Glutamatergic neuron (in vitro differentiated cells): ENCODE data around the gene KIF21B. TPM values are rescaled to one million over a fixed set of nuclear protein-coding genes. Genes with fewer than 3 reads are reported as not detected.
"Not testable (repeated sequence)": the region's sequence is repeated elsewhere in the genome, so short reads cannot be mapped to it uniquely, and the experiment has no call there.

Experiments
- DNase-seq: peaks from one replicate; pipeline ENCODE4 v3.0.0; 2022
- H3K27ac Mint-ChIP-seq: one replicate; pipeline ENCODE4 v1.8.0; 2020; ENCODE audit warnings: mild to moderate bottlenecking, mixed read lengths, inconsistent platforms; ENCODE audit not compliant: unreplicated experiment
- H3K27me3 Mint-ChIP-seq: one replicate; pipeline ENCODE4 v1.8.0; 2020; ENCODE audit warnings: mild to moderate bottlenecking, moderate library complexity, mixed read lengths, inconsistent platforms; ENCODE audit not compliant: unreplicated experiment
- H3K36me3 Mint-ChIP-seq: one replicate; pipeline ENCODE4 v1.8.0; 2020; ENCODE audit warnings: mild to moderate bottlenecking, mixed read lengths, inconsistent platforms; ENCODE audit not compliant: unreplicated experiment
- H3K4me1 Mint-ChIP-seq: one replicate; pipeline ENCODE4 v1.8.0; 2020; ENCODE audit warnings: mild to moderate bottlenecking, low read depth, mixed read lengths, inconsistent platforms; ENCODE audit not compliant: unreplicated experiment
- H3K4me3 Mint-ChIP-seq: one replicate; pipeline ENCODE4 v1.8.0; 2020; ENCODE audit warnings: mild to moderate bottlenecking, mixed read lengths, inconsistent platforms; ENCODE audit not compliant: unreplicated experiment
- H3K9me3 Mint-ChIP-seq: one replicate; pipeline ENCODE4 v1.8.0; 2020; ENCODE audit warnings: mild to moderate bottlenecking, moderate library complexity, mixed read lengths, inconsistent platforms; ENCODE audit not compliant: unreplicated experiment
- CTCF ChIP-seq: fragments of 200-600 bp; sonication (generic); IDR thresholded peaks from one replicate; pipeline ENCODE4 v1.5.0; 2021; ENCODE audit not compliant: partially characterized antibody, unreplicated experiment
- total RNA-seq: library from RNA; stranded (reverse); fragmentation: NEBNext Ultra II Directional; extraction: Animal tissue kit (Norgen Biotek cat#: 25700); gene quantifications from one replicate; pipeline ENCODE4 v1.2.1, GENCODE V29; 2021; ENCODE audit not compliant: unreplicated experiment

The KIF21B gene
- total RNA-seq, 1 donor from 2014 or later, result 51.1 TPM

- H3K27ac Mint-ChIP-seq, result no peak overlapping the region
- TF ChIP-seq CTCF, result no peak
Measured at GRCh38 chr1:200945111-200945510, 78.4 kb downstream of the KIF21B start.

GRCh38 chr1:200938955-200939354 is 84.6 kb downstream of the KIF21B start:
- Mint-ChIP-seq H3K9me3 (peaks cover 4% of the 10 kb centered on the region), H3K27me3 (no peaks in the 10 kb centered on the region), H3K36me3 (peaks cover 8% of the 10 kb centered on the region), H3K4me3 (no peak overlapping the region), H3K4me1 (no peaks in the 10 kb centered on the region), H3K27ac (no peak overlapping the region)
- no peak for TF ChIP-seq CTCF
- no peak for DNase-seq

More at GRCh38 chr1:200945111-200945510, 78.4 kb downstream of the KIF21B start:
- no peak for DNase-seq
- H3K4me1 Mint-ChIP-seq, result no peaks in the 10 kb centered on the region
- H3K4me3 Mint-ChIP-seq, result no peak overlapping the region
- peaks cover 8% of the 10 kb centered on the region for H3K9me3 Mint-ChIP-seq
- peaks cover 21% of the 10 kb centered on the region for H3K36me3 Mint-ChIP-seq
- H3K27me3 Mint-ChIP-seq, result peaks cover 3% of the 10 kb centered on the region

GRCh38 chr1:200935286-200935962 is 88.1 kb downstream of the KIF21B start:
- H3K27ac Mint-ChIP-seq, H3K9me3 Mint-ChIP-seq, H3K4me3 Mint-ChIP-seq, H3K27me3 Mint-ChIP-seq, H3K4me1 Mint-ChIP-seq, DNase-seq, H3K36me3 Mint-ChIP-seq: not testable (repeated sequence)

GRCh38 chr1:200934676-200935245 is 88.8 kb downstream of the KIF21B start:
- no peak overlapping the region for H3K4me3 Mint-ChIP-seq
- H3K9me3 Mint-ChIP-seq, result no peaks in the 10 kb centered on the region
- no peaks in the 10 kb centered on the region for H3K4me1 Mint-ChIP-seq
- H3K36me3 Mint-ChIP-seq, result no peaks in the 10 kb centered on the region
- no peak overlapping the region for H3K27ac Mint-ChIP-seq
- H3K27me3 Mint-ChIP-seq, result peaks cover 2% of the 10 kb centered on the region
- no peak for DNase-seq
- no peak for TF ChIP-seq CTCF

- Mint-ChIP-seq H3K4me1 (no peaks in the 10 kb centered on the region), H3K9me3 (no peaks in the 10 kb centered on the region), H3K27me3 (peaks cover 6% of the 10 kb centered on the region), H3K36me3 (no peaks in the 10 kb centered on the region), H3K4me3 (no peak overlapping the region), H3K27ac (no peak overlapping the region)
- no peak for DNase-seq
- TF ChIP-seq CTCF, result no peak
Measured at GRCh38 chr1:200931776-200932175, 91.7 kb downstream of the KIF21B start.

GRCh38 chr1:200930285-200930684 is 93.2 kb downstream of the KIF21B start:
- H3K9me3 Mint-ChIP-seq, H3K36me3 Mint-ChIP-seq, H3K27me3 Mint-ChIP-seq, DNase-seq, H3K27ac Mint-ChIP-seq, H3K4me3 Mint-ChIP-seq, H3K4me1 Mint-ChIP-seq: not testable (repeated sequence)
